H9 (cell line): Measurements from ENCODE around the gene SCN8A. TPM values are rescaled to one million over a fixed set of nuclear protein-coding genes. Genes with fewer than 3 reads are reported as not detected.

Experiments used
- DNase-seq: peaks from one replicate; pipeline ENCODE4 v3.0.0-alpha.2; 2017
- H2AFZ ChIP-seq: one replicate; pipeline ENCODE4 v1.6.1; 2013; ENCODE audit warnings: mild to moderate bottlenecking, low read length, control low read depth, moderate library complexity
- H2AK5ac ChIP-seq: 2 replicates; pipeline ENCODE4 v1.6.1; 2013; ENCODE audit warnings: low read length, control low read depth, mixed read lengths; ENCODE audit not compliant: insufficient read length
- H2BK120ac ChIP-seq: one replicate; pipeline ENCODE4 v1.6.1; 2013; ENCODE audit warnings: low read depth, mild to moderate bottlenecking, low read length, control low read depth, inconsistent platforms; ENCODE audit not compliant: poor library complexity, severe bottlenecking
- H2BK12ac ChIP-seq: 2 replicates; pipeline ENCODE4 v1.6.1; 2013; ENCODE audit warnings: low read length, control low read depth, mixed read lengths, low read depth; ENCODE audit not compliant: insufficient read length
- H2BK15ac ChIP-seq: 2 replicates; pipeline ENCODE4 v1.6.1; 2013; ENCODE audit warnings: low read depth, low read length, control low read depth
- H2BK20ac ChIP-seq: one replicate; pipeline ENCODE4 v1.6.1; 2013; ENCODE audit warnings: low read depth, mild to moderate bottlenecking, low read length, control low read depth, inconsistent platforms; ENCODE audit not compliant: poor library complexity, severe bottlenecking
- H2BK5ac ChIP-seq: 2 replicates; pipeline ENCODE4 v1.6.1; 2013; ENCODE audit warnings: low read length, control low read depth, mixed read lengths; ENCODE audit not compliant: insufficient read length
- H3K14ac ChIP-seq: 2 replicates; pipeline ENCODE4 v1.6.1; 2013; ENCODE audit warnings: low read length, control low read depth; ENCODE audit not compliant: insufficient read depth
- H3K18ac ChIP-seq: 2 replicates; pipeline ENCODE4 v1.6.1; 2013; ENCODE audit warnings: low read depth, mild to moderate bottlenecking, mixed read lengths, low read length, control low read depth; ENCODE audit not compliant: insufficient read length
- H3K23ac ChIP-seq: 2 replicates; pipeline ENCODE4 v1.6.1; 2013; ENCODE audit warnings: low read length, control low read depth, mixed read lengths, low read depth; ENCODE audit not compliant: insufficient read length
- H3K23me2 ChIP-seq: 2 replicates; pipeline ENCODE4 v1.6.1; 2013; ENCODE audit warnings: low read depth, mild to moderate bottlenecking, mixed read lengths, low read length, control low read depth; ENCODE audit not compliant: insufficient read length, poor library complexity, severe bottlenecking
- H3K27ac ChIP-seq: 2 replicates; pipeline ENCODE4 v1.5.1; 2013; ENCODE audit warnings: low read length, control low read depth, mixed read lengths, low read depth; ENCODE audit not compliant: insufficient read length
- H3K27me3 ChIP-seq: 2 replicates; pipeline ENCODE4 v1.6.1; 2013; ENCODE audit warnings: low read length, control low read depth, inconsistent platforms; ENCODE audit not compliant: insufficient read depth
- H3K4ac ChIP-seq: 2 replicates; pipeline ENCODE4 v1.6.1; 2013; ENCODE audit warnings: low read depth, mild to moderate bottlenecking, control low read depth, inconsistent platforms, low read length, moderate library complexity
- H3K4me1 ChIP-seq: 2 replicates; pipeline ENCODE4 v1.6.1; 2013; ENCODE audit warnings: low read length, control low read depth, inconsistent platforms; ENCODE audit not compliant: insufficient read depth
- H3K4me2 ChIP-seq: 2 replicates; pipeline ENCODE4 v1.6.1; 2013; ENCODE audit warnings: low read length, control low read depth, mixed read lengths; ENCODE audit not compliant: insufficient read length, insufficient read depth
- H3K56ac ChIP-seq: 2 replicates; pipeline ENCODE4 v1.6.1; 2013; ENCODE audit warnings: low read depth, mild to moderate bottlenecking, mixed read lengths, low read length, control low read depth; ENCODE audit not compliant: insufficient read length
- H3K79me1 ChIP-seq: 2 replicates; pipeline ENCODE4 v1.6.1; 2013; ENCODE audit warnings: low read depth, mild to moderate bottlenecking, moderate library complexity, low read length, control low read depth, inconsistent platforms; ENCODE audit not compliant: insufficient read depth, poor library complexity, severe bottlenecking
- H3K79me2 ChIP-seq: 2 replicates; pipeline ENCODE4 v1.6.1; 2013; ENCODE audit warnings: low read length, control low read depth, inconsistent platforms; ENCODE audit not compliant: insufficient read depth
- H3K9ac ChIP-seq: 2 replicates; pipeline ENCODE4 v1.6.1; 2013; ENCODE audit warnings: low read length, control low read depth, mixed read lengths; ENCODE audit not compliant: insufficient read length; ENCODE audit errors: extremely low read depth
- H3K9me3 ChIP-seq: one replicate; pipeline ENCODE4 v1.6.1; 2013; ENCODE audit warnings: low read depth, low read length, inconsistent platforms; ENCODE audit not compliant: control insufficient read depth
- H3T11ph ChIP-seq: one replicate; pipeline ENCODE4 v1.6.1; 2013; ENCODE audit warnings: mild to moderate bottlenecking, low read length, control low read depth, inconsistent platforms
- H4K20me1 ChIP-seq: one replicate; pipeline ENCODE4 v1.6.1; 2013; ENCODE audit not compliant: control insufficient read depth, insufficient read length, insufficient read depth
- H4K5ac ChIP-seq: 2 replicates; pipeline ENCODE4 v1.6.1; 2013; ENCODE audit warnings: low read depth, mild to moderate bottlenecking, mixed read lengths, low read length, control low read depth; ENCODE audit not compliant: insufficient read length
- H4K8ac ChIP-seq: replicated peaks from 2 replicates; pipeline ENCODE4 v1.6.1; 2013; ENCODE audit warnings: low read length, control low read depth, mixed read lengths, low read depth; ENCODE audit not compliant: insufficient read length
- H4K91ac ChIP-seq: 2 replicates; pipeline ENCODE4 v1.6.1; 2013; ENCODE audit warnings: low read depth, mild to moderate bottlenecking, moderate library complexity, mixed read lengths, low read length, control low read depth; ENCODE audit not compliant: insufficient read length
- H3K27ac Mint-ChIP-seq, 3 experiments: 2 replicates in 2 of 3; 3 replicates in 1 of 3; pipeline ENCODE4 v1.8.0; 2020 to 2021; ENCODE audit warnings: mixed read lengths in 3 of 3, mild to moderate bottlenecking in 1 of 3, moderate library complexity in 1 of 3
- H3K27me3 Mint-ChIP-seq: 2 replicates; pipeline ENCODE4 v1.8.0; 2021; ENCODE audit warnings: low read depth, mild to moderate bottlenecking, moderate library complexity, mixed read lengths
- H3K36me3 Mint-ChIP-seq, 3 experiments: 2 replicates in 2 of 3; 3 replicates in 1 of 3; pipeline ENCODE4 v1.8.0; 2020 to 2021; ENCODE audit warnings: low read depth in 3 of 3, mixed read lengths in 3 of 3; ENCODE audit not compliant: insufficient read depth in 1 of 3
- H3K4me1 Mint-ChIP-seq, 2 experiments: 2 replicates each; pipeline ENCODE4 v1.8.0; 2020; ENCODE audit warnings: mixed read lengths in 2 of 2
- H3K4me3 Mint-ChIP-seq, 2 experiments: 2 replicates in 1 of 2; 3 replicates in 1 of 2; pipeline ENCODE4 v1.8.0; 2020 to 2021; ENCODE audit warnings: mild to moderate bottlenecking in 2 of 2, mixed read lengths in 2 of 2, moderate library complexity in 1 of 2
- H3K9me3 Mint-ChIP-seq, 2 experiments: 2 replicates in 1 of 2; 3 replicates in 1 of 2; pipeline ENCODE4 v1.8.0; 2020; ENCODE audit warnings: mild to moderate bottlenecking in 2 of 2, mixed read lengths in 2 of 2, moderate library complexity in 1 of 2
- CTCF ChIP-seq: fragments of 200-600 bp; sonication (generic); conservative IDR thresholded peaks from 3 replicates; pipeline ENCODE4 v1.8.0; 2021; ENCODE audit warnings: antibody characterized with exemption, mild to moderate bottlenecking
- WGBS: extraction: QIAGEN DNeasy Blood & Tissue Kit; methylation state at CpG from one replicate; pipeline ENCODE4 v1.1.7; 2013; ENCODE audit warnings: missing lambda C conversion rate, low lambda C conversion rate, mixed read lengths; ENCODE audit not compliant: insufficient read length; ENCODE audit errors: extremely low coverage; 5-methylcytosine and 5-hydroxymethylcytosine counted together
- total RNA-seq: library from RNA; stranded (reverse); gene quantifications from 2 replicates; pipeline ENCODE4 v1.2.1, GENCODE V29; 2021

The SCN8A gene
- total RNA-seq, 1 experiment from 2014 or later: 15.2 TPM

DNA sequence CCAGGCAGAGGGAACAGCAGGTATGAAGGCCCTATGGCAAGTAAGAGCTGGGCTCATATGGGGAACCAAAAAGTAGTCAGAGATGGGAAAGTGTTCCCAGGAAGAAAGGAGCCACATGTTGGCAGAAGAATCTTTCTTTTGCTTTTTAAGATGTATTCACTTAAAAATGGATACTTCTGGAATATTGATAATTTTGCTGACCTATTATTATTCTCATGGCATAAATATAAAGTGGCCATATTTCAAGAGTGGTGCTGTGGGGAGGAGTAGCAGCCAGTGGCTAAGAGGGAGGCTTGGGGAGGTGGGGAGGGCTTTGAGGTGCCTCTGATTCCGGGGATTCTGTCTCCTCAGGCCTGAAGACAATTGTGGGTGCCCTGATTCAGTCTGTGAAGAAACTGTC lies 108.2 kb downstream of the SCN8A start:
- H3K27ac Mint-ChIP-seq: no peak overlapping the region
- Histone ChIP-seq H3K4me1 (no peaks in the 10 kb centered on the region), H2AFZ (no peak overlapping the region), H3K4ac (no peak overlapping the region), H3K23ac (no peak overlapping the region), H3K9ac (no peak overlapping the region), H3K27me3 (no peaks in the 10 kb centered on the region), H3K79me1 (no peaks in the 10 kb centered on the region), H3K27ac (no peak overlapping the region), H4K20me1 (no peaks in the 10 kb centered on the region), H2BK12ac (no peak overlapping the region), H3K23me2 (no peaks in the 10 kb centered on the region), H2AK5ac (no peak overlapping the region), H4K91ac (no peak overlapping the region), H4K8ac (no peak overlapping the region), H3K56ac (no peak overlapping the region), H3T11ph (no peak overlapping the region), H3K18ac (no peak overlapping the region), H2BK15ac (no peak overlapping the region), H3K4me2 (no peak overlapping the region), H2BK20ac (no peak overlapping the region), H2BK120ac (no peak overlapping the region), H3K9me3 (no peaks in the 10 kb centered on the region), H3K14ac (no peak overlapping the region), H4K5ac (no peak overlapping the region), H2BK5ac (no peak overlapping the region), H3K79me2 (no peaks in the 10 kb centered on the region)
- H3K27me3 Mint-ChIP-seq: no peaks in the 10 kb centered on the region
- H3K36me3 Mint-ChIP-seq: peaks cover 0 to 18% (median 16%) of the 10 kb centered on the region in 3 experiments; a peak in 4 of 7 replicates
- DNase-seq: no peak
- no peaks in the 10 kb centered on the region for H3K9me3 Mint-ChIP-seq
- no peaks in the 10 kb centered on the region for H3K4me1 Mint-ChIP-seq
- no peak overlapping the region for H3K4me3 Mint-ChIP-seq
- WGBS: no CpG with 5 or more reads among the region's 1 CpG
- TF ChIP-seq CTCF: no peak
